ENCODE measurements around the gene RRP1B.

The RRP1B gene

DNA sequence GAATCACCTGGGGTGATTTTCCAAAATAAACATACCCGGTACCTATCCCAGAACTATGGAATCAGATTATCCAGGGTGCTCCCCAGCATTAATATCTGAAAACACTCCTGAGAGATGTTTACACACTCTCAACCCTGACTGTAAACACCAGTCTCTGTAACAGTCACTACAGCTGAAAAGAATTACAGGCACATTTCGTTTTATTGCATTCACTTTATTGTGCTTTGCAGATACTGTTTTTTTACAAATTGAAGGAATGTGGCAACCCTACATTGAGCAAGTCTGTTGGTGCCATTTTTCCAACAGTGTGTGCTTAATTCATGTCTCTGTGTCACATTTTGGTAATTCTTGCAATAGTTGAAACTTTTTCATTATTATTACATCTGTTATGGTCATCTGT lies 31.8 kb upstream of the RRP1B start:
- Histone ChIP-seq H3K9ac (ENCODE audit: low read depth, low read length) (no peak overlapping the region), H3K36me3 (ENCODE audit: insufficient read depth, low read length) (no peaks in the 10 kb centered on the region), H3K9me3 (ENCODE audit: control insufficient read depth, insufficient read depth, low read length) (no peaks in the 10 kb centered on the region; the same call in 1 of the 2 replicates), H3K4me1 (ENCODE audit: insufficient read depth, low read length) (no peaks in the 10 kb centered on the region)

DNA sequence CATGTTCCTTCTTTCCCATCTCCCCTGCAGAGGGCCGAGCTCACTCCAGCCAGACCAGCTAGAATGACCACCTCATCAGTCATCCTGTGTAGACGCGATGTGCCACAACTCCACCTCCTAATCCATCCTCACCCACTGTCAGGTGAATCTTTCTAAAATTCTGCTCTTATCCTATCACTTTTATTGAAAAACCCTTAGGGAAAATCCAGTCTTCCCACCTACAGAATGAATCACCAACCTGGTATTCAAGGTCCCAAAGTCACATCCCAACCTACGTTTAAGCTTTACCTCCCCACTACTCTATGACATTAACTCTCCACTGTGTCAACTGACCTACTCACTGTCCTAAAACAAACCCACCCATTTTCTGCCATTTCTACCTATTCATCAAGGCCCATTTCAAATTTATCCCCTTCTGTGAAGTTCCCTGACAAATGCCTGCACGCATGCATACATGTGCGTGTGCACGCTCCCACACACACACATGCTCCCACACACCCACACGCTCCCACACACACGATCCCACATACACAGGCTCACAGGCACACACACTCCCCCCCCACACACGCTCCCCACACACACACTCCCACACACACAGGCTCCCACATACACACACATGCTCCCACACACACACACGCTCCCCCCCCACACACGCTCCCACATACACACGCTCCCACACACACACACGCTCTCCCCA lies 27.8 kb upstream of the RRP1B start:
- Histone ChIP-seq H3K4me1 (ENCODE audit: insufficient read depth, low read length) (no peaks in the 10 kb centered on the region), H3K36me3 (ENCODE audit: insufficient read depth, low read length) (no peaks in the 10 kb centered on the region), H3K9ac (ENCODE audit: low read depth, low read length) (no peak overlapping the region), H3K9me3 (ENCODE audit: control insufficient read depth, insufficient read depth, low read length) (no peaks in the 10 kb centered on the region; the same call in 1 of the 2 replicates)

- H3K9ac ChIP-seq (ENCODE audit: low read depth, low read length) = no peak overlapping the region
- H3K9me3 ChIP-seq (ENCODE audit: control insufficient read depth, insufficient read depth, low read length) = no peaks in the 10 kb centered on the region; the same call in 1 of the 2 replicates
These were observed 26.9 kb upstream of the RRP1B start for GRCh38 chr21:43632373-43632905.

DNA sequence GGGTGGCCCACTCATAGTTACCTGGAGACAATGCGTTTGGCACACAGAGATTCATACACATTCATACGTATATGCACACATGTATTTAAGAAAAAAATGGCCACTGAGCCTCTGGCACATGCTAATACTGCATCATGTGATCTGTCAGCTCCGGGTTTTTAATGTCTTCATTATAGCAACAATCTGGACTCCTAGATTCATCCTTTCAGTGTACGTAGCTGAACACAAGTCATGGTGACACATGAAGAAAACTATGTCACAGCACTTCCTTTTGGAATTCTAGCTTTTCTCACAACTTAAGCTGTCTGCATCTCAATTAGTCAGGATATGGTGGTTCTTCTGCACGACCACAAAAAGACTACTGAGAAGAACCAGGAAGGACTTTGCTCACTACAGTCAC lies 24.7 kb upstream of the RRP1B start:
- Histone ChIP-seq H3K4me1 (ENCODE audit: insufficient read depth, low read length) (no peaks in the 10 kb centered on the region), H3K36me3 (ENCODE audit: insufficient read depth, low read length) (no peaks in the 10 kb centered on the region), H3K9ac (ENCODE audit: low read depth, low read length) (no peak overlapping the region), H3K9me3 (ENCODE audit: control insufficient read depth, insufficient read depth, low read length) (no peaks in the 10 kb centered on the region)

More at GRCh38 chr21:43632373-43632905, 26.9 kb upstream of the RRP1B start:
- Histone ChIP-seq H3K4me1 (ENCODE audit: insufficient read depth, low read length) (no peaks in the 10 kb centered on the region), H3K36me3 (ENCODE audit: insufficient read depth, low read length) (no peaks in the 10 kb centered on the region)

GRCh38 chr21:43635436-43635835 lies 23.9 kb upstream of the RRP1B start:
- Histone ChIP-seq H3K4me1 (ENCODE audit: insufficient read depth, low read length) (no peaks in the 10 kb centered on the region), H3K9me3 (ENCODE audit: control insufficient read depth, insufficient read depth, low read length) (no peaks in the 10 kb centered on the region), H3K36me3 (ENCODE audit: insufficient read depth, low read length) (no peaks in the 10 kb centered on the region), H3K9ac (ENCODE audit: low read depth, low read length) (no peak overlapping the region)

DNA sequence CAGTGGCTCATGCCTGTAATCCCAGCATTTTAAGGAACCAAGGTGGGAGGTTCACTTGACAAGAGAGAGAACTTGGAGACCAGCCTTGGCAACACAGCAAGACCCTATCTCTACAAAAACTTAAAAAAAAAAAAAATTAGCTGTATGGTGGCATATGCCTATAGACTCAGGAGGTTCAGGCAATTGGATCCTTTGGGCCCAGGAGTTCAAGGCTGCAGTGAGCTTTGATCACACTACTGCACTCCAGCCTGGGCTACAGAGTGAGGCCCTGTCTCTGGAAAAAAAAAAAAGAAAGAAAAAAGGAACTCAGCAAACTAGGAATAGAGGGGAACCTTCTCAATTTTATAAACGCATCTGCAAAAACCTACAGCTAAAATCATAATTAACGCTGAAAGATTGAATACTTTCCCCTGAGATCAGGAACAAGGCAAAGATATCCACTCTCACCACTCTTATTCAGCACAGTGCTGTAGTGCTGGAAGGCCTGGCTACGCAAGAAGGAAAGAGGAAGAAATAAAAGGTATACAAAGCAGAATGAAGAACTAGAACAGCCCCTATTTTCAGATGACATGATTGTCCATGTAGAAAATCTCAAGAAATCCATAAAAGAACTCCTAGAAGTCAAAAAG lies 21.7 kb upstream of the RRP1B start:
- Histone ChIP-seq H3K9me3 (ENCODE audit: control insufficient read depth, insufficient read depth, low read length) (no peaks in the 10 kb centered on the region), H3K36me3 (ENCODE audit: insufficient read depth, low read length) (no peaks in the 10 kb centered on the region), H3K9ac (ENCODE audit: low read depth, low read length) (no peak overlapping the region)

GRCh38 chr21:43639470-43640353 lies 19.6 kb upstream of the RRP1B start:
- no peaks in the 10 kb centered on the region for H3K9me3 ChIP-seq (ENCODE audit: control insufficient read depth, insufficient read depth, low read length)
- no peaks in the 10 kb centered on the region for H3K4me1 ChIP-seq (ENCODE audit: insufficient read depth, low read length)
- H3K36me3 ChIP-seq (ENCODE audit: insufficient read depth, low read length) = no peaks in the 10 kb centered on the region
- no peak overlapping the region for H3K9ac ChIP-seq (ENCODE audit: low read depth, low read length)

More for the DNA sequence above, 21.7 kb upstream of the RRP1B start:
- H3K4me1 ChIP-seq (ENCODE audit: insufficient read depth, low read length) = no peaks in the 10 kb centered on the region

DNA sequence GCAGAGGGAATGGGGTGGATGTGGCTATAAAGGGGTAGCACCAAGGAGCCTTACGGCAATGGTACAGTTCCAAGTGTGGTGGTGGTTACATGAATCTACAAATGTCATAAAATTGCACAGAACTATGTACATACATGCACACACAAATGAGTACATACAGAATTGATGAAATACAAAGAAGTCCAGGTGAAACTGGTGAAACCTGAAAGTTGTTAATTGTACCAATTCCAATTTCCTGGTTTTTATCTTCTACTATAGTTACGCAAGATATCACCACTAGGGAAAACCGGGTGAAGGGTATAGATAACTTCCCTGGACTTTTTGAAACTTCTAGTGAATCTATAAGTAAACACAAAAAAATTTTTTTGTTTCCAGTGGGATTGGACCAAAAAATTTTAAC lies 19.0 kb upstream of the RRP1B start:
- H3K9ac ChIP-seq (ENCODE audit: low read depth, low read length) = no peak overlapping the region
- no peaks in the 10 kb centered on the region for H3K9me3 ChIP-seq (ENCODE audit: control insufficient read depth, insufficient read depth, low read length)
- H3K4me1 ChIP-seq (ENCODE audit: insufficient read depth, low read length) = no peaks in the 10 kb centered on the region
- H3K36me3 ChIP-seq (ENCODE audit: insufficient read depth, low read length) = no peaks in the 10 kb centered on the region

DNA sequence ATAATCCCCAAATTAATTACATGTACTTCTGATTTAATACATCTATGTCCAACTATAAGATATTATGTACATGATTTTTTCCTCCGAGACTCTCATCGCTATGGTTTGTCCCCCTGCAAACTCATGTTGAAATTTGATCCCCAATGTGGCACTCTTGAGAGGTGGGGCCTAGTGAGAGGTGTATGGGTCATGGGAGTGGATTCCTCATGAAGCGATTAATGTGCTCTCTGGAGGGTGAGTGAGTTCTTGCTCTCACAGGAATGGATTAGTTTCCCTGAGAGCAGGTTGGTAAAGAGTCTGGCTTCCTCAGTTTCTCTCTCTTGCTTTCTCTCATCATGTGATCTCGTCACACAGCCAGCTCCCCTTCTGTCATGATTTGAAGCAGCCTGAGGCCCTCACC lies 16.2 kb upstream of the RRP1B start:
- H3K36me3 ChIP-seq (ENCODE audit: insufficient read depth, low read length) = no peaks in the 10 kb centered on the region
- 0 out of 2 replicates have a peak, but pooled peaks cover 4% of the 10 kb centered on the region for H3K4me1 ChIP-seq (ENCODE audit: insufficient read depth, low read length)
- H3K9me3 ChIP-seq (ENCODE audit: control insufficient read depth, insufficient read depth, low read length) = no peaks in the 10 kb centered on the region
- H3K9ac ChIP-seq (ENCODE audit: low read depth, low read length) = no peak overlapping the region

GRCh38 chr21:43644071-43644470 lies 15.3 kb upstream of the RRP1B start:
- no peak overlapping the region for H3K9ac ChIP-seq (ENCODE audit: low read depth, low read length)
- H3K36me3 ChIP-seq (ENCODE audit: insufficient read depth, low read length) = no peaks in the 10 kb centered on the region
- 0 out of 2 replicates have a peak, but pooled peaks cover 4% of the 10 kb centered on the region for H3K4me1 ChIP-seq (ENCODE audit: insufficient read depth, low read length)
- H3K9me3 ChIP-seq (ENCODE audit: control insufficient read depth, insufficient read depth, low read length) = no peaks in the 10 kb centered on the region

GRCh38 chr21:43644609-43645008 lies 14.8 kb upstream of the RRP1B start:
- H3K36me3 ChIP-seq (ENCODE audit: insufficient read depth, low read length) = no peaks in the 10 kb centered on the region
- no peak overlapping the region for H3K9ac ChIP-seq (ENCODE audit: low read depth, low read length)
- 0 out of 2 replicates have a peak, but pooled peaks cover 4% of the 10 kb centered on the region for H3K4me1 ChIP-seq (ENCODE audit: insufficient read depth, low read length)
- no peaks in the 10 kb centered on the region for H3K9me3 ChIP-seq (ENCODE audit: control insufficient read depth, insufficient read depth, low read length)

- no peak overlapping the region for H3K9ac ChIP-seq (ENCODE audit: low read depth, low read length)
- H3K36me3 ChIP-seq (ENCODE audit: insufficient read depth, low read length) = no peaks in the 10 kb centered on the region
- H3K9me3 ChIP-seq (ENCODE audit: control insufficient read depth, insufficient read depth, low read length) = no peaks in the 10 kb centered on the region
- 0 out of 2 replicates have a peak, but pooled peaks cover 4% of the 10 kb centered on the region for H3K4me1 ChIP-seq (ENCODE audit: insufficient read depth, low read length)
These were observed 14.0 kb upstream of the RRP1B start for GRCh38 chr21:43645136-43645891.

DNA sequence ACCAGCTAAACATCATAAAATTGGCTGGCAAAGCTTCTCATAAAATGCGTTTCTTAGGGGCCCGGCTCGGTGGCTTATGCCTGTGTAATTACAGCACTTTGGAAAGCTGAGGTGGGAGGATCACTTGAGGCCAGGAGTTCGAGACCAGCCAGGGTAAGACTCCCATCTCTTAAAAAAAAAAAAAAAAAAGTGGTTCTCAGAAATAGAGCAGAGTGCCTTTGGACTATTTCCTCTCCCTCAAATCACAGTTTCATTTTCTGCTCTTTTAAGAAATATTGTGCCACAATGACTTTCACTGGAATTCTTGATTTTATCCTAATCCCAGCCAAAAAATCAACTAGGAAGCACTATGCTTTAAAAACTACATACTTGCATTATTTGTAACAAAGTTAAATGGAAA lies 13.4 kb upstream of the RRP1B start:
- H3K4me1 ChIP-seq (ENCODE audit: insufficient read depth, low read length) = 0 out of 2 replicates have a peak, but pooled peaks cover 4% of the 10 kb centered on the region
- H3K9ac ChIP-seq (ENCODE audit: low read depth, low read length) = no peak overlapping the region
- H3K9me3 ChIP-seq (ENCODE audit: control insufficient read depth, insufficient read depth, low read length) = no peaks in the 10 kb centered on the region
- H3K36me3 ChIP-seq (ENCODE audit: insufficient read depth, low read length) = no peaks in the 10 kb centered on the region
